Measurements from ENCODE around the gene AGMO.

AGMO gene

GRCh38 chr7:15459018-15459615 lies 102.7 kb downstream of the AGMO start:
- no peak for DNase-seq (ENCODE audit: low read depth in 2 of 2)

- DNase-seq (ENCODE audit: low read depth in 2 of 2), result no peak
These were observed 103.5 kb downstream of the AGMO start for GRCh38 chr7:15457990-15458955.

- no peak for DNase-seq (ENCODE audit: low read depth in 2 of 2)
These were observed 109.1 kb downstream of the AGMO start for GRCh38 chr7:15452670-15453069.

- DNase-seq (ENCODE audit: low read depth in 2 of 2), result no peak
These were observed 115.1 kb downstream of the AGMO start for GRCh38 chr7:15446722-15447121.

GRCh38 chr7:15446280-15446679 lies 115.5 kb downstream of the AGMO start:
- DNase-seq (ENCODE audit: low read depth in 2 of 2), result no peak

- no peak for DNase-seq (ENCODE audit: low read depth in 2 of 2)
These were observed 119.9 kb downstream of the AGMO start for GRCh38 chr7:15441915-15442314.

- DNase-seq (ENCODE audit: low read depth in 2 of 2), result no peak
These were observed 121.3 kb downstream of the AGMO start for GRCh38 chr7:15440482-15440881.

- no peak for DNase-seq (ENCODE audit: low read depth in 2 of 2)
These were observed 122.0 kb downstream of the AGMO start for GRCh38 chr7:15439853-15440252.

GRCh38 chr7:15433151-15433550 lies 128.7 kb downstream of the AGMO start:
- DNase-seq (ENCODE audit: low read depth in 2 of 2), result no peak

- DNase-seq (ENCODE audit: low read depth in 2 of 2), result no peak
These were observed 130.9 kb downstream of the AGMO start for GRCh38 chr7:15430911-15431310.

GRCh38 chr7:15430191-15430590 lies 131.6 kb downstream of the AGMO start:
- no peak for DNase-seq (ENCODE audit: low read depth in 2 of 2)

- no peak for DNase-seq (ENCODE audit: low read depth in 2 of 2)
These were observed 137.3 kb downstream of the AGMO start for GRCh38 chr7:15424468-15424867.

GRCh38 chr7:15419596-15419995 lies 142.2 kb downstream of the AGMO start:
- DNase-seq (ENCODE audit: low read depth in 2 of 2), result no peak

GRCh38 chr7:15418264-15418663 lies 143.6 kb downstream of the AGMO start:
- DNase-seq (ENCODE audit: low read depth in 2 of 2), result no peak

- no peak for DNase-seq (ENCODE audit: low read depth in 2 of 2)
These were observed 144.3 kb downstream of the AGMO start for GRCh38 chr7:15417341-15417988.

- DNase-seq (ENCODE audit: low read depth in 2 of 2), result no peak
These were observed 150.8 kb downstream of the AGMO start for GRCh38 chr7:15411019-15411418.

GRCh38 chr7:15407910-15408309 lies 153.9 kb downstream of the AGMO start:
- no peak for DNase-seq (ENCODE audit: low read depth in 2 of 2)

- no peak for DNase-seq (ENCODE audit: low read depth in 2 of 2)
These were observed 158.1 kb downstream of the AGMO start for GRCh38 chr7:15403751-15404150.

GRCh38 chr7:15403315-15403714 lies 158.5 kb downstream of the AGMO start:
- no peak for DNase-seq (ENCODE audit: low read depth in 2 of 2)

GRCh38 chr7:15402436-15403136 lies 159.2 kb downstream of the AGMO start:
- DNase-seq (ENCODE audit: low read depth in 2 of 2), result no peak

- DNase-seq (ENCODE audit: low read depth in 2 of 2), result no peak
These were observed 161.4 kb downstream of the AGMO start for GRCh38 chr7:15400440-15400839.

- no peak for DNase-seq (ENCODE audit: low read depth in 2 of 2)
These were observed 162.4 kb downstream of the AGMO start for GRCh38 chr7:15399441-15399840.

All from activated CD4-positive, alpha-beta T cell treated with anti-CD3 and anti-CD28 coated beads for 24 hours (primary cell).